SK-N-SH (cell line): Measurements from ENCODE around the gene GPX2. TPM values are rescaled to one million over a fixed set of nuclear protein-coding genes. Genes with fewer than 3 reads are reported as not detected.

ENCODE experiments used
- CTCF ChIA-PET: fragments of 300-600, 350-600 bp; formaldehyde crosslinking; extraction: SDS; loops from one replicate; lab custom pipeline; 2021; lab: Yijun Ruan, JAX
- POLR2A ChIA-PET: fragments of 350-600 bp; sonication (Branson Sonifier 250); formaldehyde crosslinking; extraction: SDS; loops from one replicate; lab custom pipeline; 2020; ENCODE audit warnings: antibody characterized with exemption, inconsistent platforms; lab: Yijun Ruan, JAX
- DNase-seq: peaks from one replicate; pipeline ENCODE4 v3.0.0; 2012
- H2AFZ ChIP-seq: fragments of 200-600 bp; sonication (generic); 2 replicates; pipeline ENCODE4 v1.8.1; 2016; ENCODE audit warnings: antibody characterized with exemption, mild to moderate bottlenecking, low read depth
- H3F3A ChIP-seq: fragments of 200-600 bp; sonication (generic); replicated peaks from 2 replicates; pipeline ENCODE3; 2016; ENCODE audit warnings: antibody characterized with exemption, mild to moderate bottlenecking; ENCODE audit not compliant: insufficient read depth
- H3K27ac ChIP-seq, 2 experiments: fragments of 200-500 bp in 1 of 2; fragments of 200-600 bp in 1 of 2; sonication (Bioruptor generic) in 1 of 2; sonication (generic), shearing (Covaris generic) in 1 of 2; 2 replicates each; pipeline versions ENCODE4 v1.5.1 to v1.6.1; 2014 to 2016; ENCODE audit warnings: low read depth in 2 of 2, inconsistent platforms in 1 of 2, low read length in 1 of 2, mild to moderate bottlenecking in 1 of 2, mixed read lengths in 1 of 2
- H3K27me3 ChIP-seq: fragments of 200-600 bp; sonication (generic), shearing (Covaris generic); 2 replicates; pipeline ENCODE4 v1.6.1; 2016; ENCODE audit warnings: mixed run types; ENCODE audit not compliant: insufficient read depth
- H3K36me3 ChIP-seq, 2 experiments: fragments of 200-500 bp in 1 of 2; fragments of 200-600 bp in 1 of 2; sonication (Bioruptor generic) in 1 of 2; sonication (generic) in 1 of 2; replicated peaks in 1 of 2; 2 replicates each; pipeline versions ENCODE3 to v1.5.1; 2014 to 2016; ENCODE audit warnings: low read length in 1 of 2, mild to moderate bottlenecking in 1 of 2; ENCODE audit not compliant: insufficient read depth in 2 of 2, control insufficient read depth in 1 of 2
- H3K4me1 ChIP-seq, 2 experiments: fragments of 200-500 bp in 1 of 2; fragments of 200-600 bp in 1 of 2; sonication (Bioruptor generic) in 1 of 2; sonication (generic), shearing (Covaris generic) in 1 of 2; 2 replicates each; pipeline versions ENCODE4 v1.5.1 to v1.6.1; 2014 to 2016; ENCODE audit warnings: low read depth in 1 of 2, low read length in 1 of 2, mixed run types in 1 of 2; ENCODE audit not compliant: insufficient read depth in 2 of 2, control insufficient read depth in 1 of 2
- H3K4me2 ChIP-seq: fragments of 200-600 bp; sonication (generic), shearing (Covaris generic); 2 replicates; pipeline ENCODE4 v1.6.1; 2017; ENCODE audit warnings: mixed run types
- H3K4me3 ChIP-seq, 2 experiments: fragments of 200-500 bp in 1 of 2; fragments of 200-600 bp in 1 of 2; sonication (Bioruptor generic) in 1 of 2; sonication (generic), shearing (Covaris generic) in 1 of 2; 2 replicates each; pipeline versions ENCODE4 v1.5.1 to v1.8.1; 2014 to 2016; ENCODE audit warnings: low read depth in 2 of 2, inconsistent platforms in 1 of 2, low read length in 1 of 2, mild to moderate bottlenecking in 1 of 2, mixed read lengths in 1 of 2, moderate library complexity in 1 of 2
- H3K79me2 ChIP-seq: fragments of 200-600 bp; sonication (generic); 2 replicates; pipeline ENCODE4 v1.8.1; 2017; ENCODE audit warnings: mild to moderate bottlenecking; ENCODE audit not compliant: insufficient read depth
- H3K9ac ChIP-seq: fragments of 200-600 bp; sonication (generic); 2 replicates; pipeline ENCODE4 v1.6.1; 2017; ENCODE audit warnings: mixed run types
- H3K9me2 ChIP-seq: fragments of 200-600 bp; sonication (generic); 2 replicates; pipeline ENCODE4 v1.6.1; 2017; ENCODE audit warnings: mixed run types
- H3K9me3 ChIP-seq: fragments of 200-600 bp; sonication (generic); 2 replicates; pipeline ENCODE4 v1.6.1; 2017; ENCODE audit warnings: mixed run types, mild to moderate bottlenecking, moderate library complexity
- H4K20me1 ChIP-seq: fragments of 200-600 bp; sonication (generic); 2 replicates; pipeline ENCODE4 v1.6.1; 2017; ENCODE audit warnings: mild to moderate bottlenecking, mixed run types; ENCODE audit not compliant: insufficient read depth
- CHD2 ChIP-seq: fragments of 150-350 bp; IDR thresholded peaks from 2 replicates; pipeline ENCODE4 v1.6.1; 2018; ENCODE audit warnings: low read length; ENCODE audit not compliant: partially characterized antibody
- ELF1 ChIP-seq: IDR thresholded peaks from 2 replicates; pipeline ENCODE4 v1.4.0; 2012
- EP300 ChIP-seq, 2 experiments: IDR thresholded peaks; 2 replicates each; pipeline versions ENCODE4 v1.4.0 to v1.6.1; 2012; ENCODE audit warnings: borderline replicate concordance in 1 of 2, low read depth in 1 of 2, low read length in 1 of 2
- EZH2phosphoT487 ChIP-seq: fragments of 200-600 bp; sonication (generic); IDR thresholded peaks from 2 replicates; pipeline ENCODE4 v1.6.1; 2017; ENCODE audit warnings: low read depth, mixed run types, mild to moderate bottlenecking, antibody characterized with exemption, moderate library complexity, borderline replicate concordance
- JUND ChIP-seq: IDR thresholded peaks from 2 replicates; pipeline ENCODE4 v1.4.0; 2012
- MEF2A ChIP-seq: IDR thresholded peaks from 2 replicates; pipeline ENCODE4 v1.4.0; 2012; ENCODE audit warnings: low read depth, borderline replicate concordance
- NFIC ChIP-seq: IDR thresholded peaks from 2 replicates; pipeline ENCODE4 v1.4.0; 2012; ENCODE audit warnings: borderline replicate concordance
- NRF1 ChIP-seq: IDR thresholded peaks from 2 replicates; pipeline ENCODE4 v1.6.1; 2012; ENCODE audit warnings: low read depth, mild to moderate bottlenecking, low read length
- POLR2AphosphoS5 ChIP-seq: IDR thresholded peaks from 2 replicates; pipeline ENCODE4 v1.6.1; 2012; ENCODE audit warnings: low read depth, low read length
- RAD21 ChIP-seq: IDR thresholded peaks from 2 replicates; pipeline ENCODE4 v1.6.1; 2012; ENCODE audit warnings: mild to moderate bottlenecking, low read length
- RCOR1 ChIP-seq: fragments of 150-350 bp; IDR thresholded peaks from 2 replicates; pipeline ENCODE4 v1.6.1; 2017; ENCODE audit warnings: antibody characterized with exemption, low read length
- RXRA ChIP-seq: IDR thresholded peaks from 2 replicates; pipeline ENCODE4 v1.4.0; 2012; ENCODE audit warnings: low read depth, mild to moderate bottlenecking, borderline replicate concordance
- SIN3A ChIP-seq: IDR thresholded peaks from 2 replicates; pipeline ENCODE4 v1.6.1; 2012; ENCODE audit warnings: low read depth, mild to moderate bottlenecking, low read length, moderate library complexity, borderline replicate concordance
- TCF12 ChIP-seq: IDR thresholded peaks from 2 replicates; pipeline ENCODE4 v1.4.0; 2012
- TEAD4 ChIP-seq: IDR thresholded peaks from 2 replicates; pipeline ENCODE4 v1.4.0; 2012; ENCODE audit warnings: mild to moderate bottlenecking, borderline replicate concordance; ENCODE audit not compliant: insufficient read depth
- YY1 ChIP-seq: IDR thresholded peaks from 2 replicates; pipeline ENCODE4 v1.4.0; 2012; ENCODE audit warnings: low read depth, mild to moderate bottlenecking
- whole genome bisulfite sequencing: methylation state at CpG from one replicate; pipeline ENCODE4 v1.1.6; 2017; ENCODE audit warnings: low lambda C conversion rate; 5-methylcytosine and 5-hydroxymethylcytosine counted together
- polyA plus RNA-seq, 3 experiments: library from polyadenylated mRNA; depleted of rRNA; stranded (reverse); fragments of >200 nt; gene quantifications; 2 replicates each; pipeline ENCODE4 v1.2.3, GENCODE V29; 2012
- TF ChIP-seq, protein P1 (sequence below): fragments of 150-350 bp; IDR thresholded peaks from 2 replicates; pipeline ENCODE4 v1.6.1; 2016; ENCODE audit warnings: mild to moderate bottlenecking, low read depth, low read length
- TF ChIP-seq, protein P2 (sequence below): fragments of 200-600 bp; sonication (generic); IDR thresholded peaks from 2 replicates; pipeline ENCODE4 v1.6.1; 2017; ENCODE audit warnings: antibody characterized with exemption, mild to moderate bottlenecking, moderate library complexity

GPX2 gene
- polyA plus RNA-seq, 1 of the 3 experiments (the other 2 are of a cell fraction), result not detected

DNA sequence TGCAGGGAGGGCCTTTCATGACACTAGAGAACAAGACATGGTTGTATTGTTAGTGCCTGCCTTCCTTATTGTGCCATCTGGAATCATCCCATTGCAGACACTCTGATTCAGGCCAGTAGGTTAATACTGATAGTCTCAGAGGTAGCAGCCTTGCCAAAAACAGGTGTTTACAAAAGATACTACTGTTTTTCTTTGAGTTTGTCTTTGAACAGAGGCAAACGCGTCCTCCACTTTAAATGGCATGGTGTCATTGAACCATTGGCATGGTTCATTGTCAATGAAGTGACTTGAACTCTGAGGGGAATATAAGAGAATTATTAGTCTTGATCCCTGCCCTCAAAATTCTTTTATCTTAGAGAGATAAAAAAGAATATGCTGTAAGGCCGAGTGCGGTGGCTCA, 48.4 kb upstream of the GPX2 start:
- Histone ChIP-seq H4K20me1 (no peaks in the 10 kb centered on the region), H3K4me1 (peaks cover 4 to 8% of the 10 kb centered on the region in 2 experiments; a peak in 3 of 4 replicates), H3K9ac (no peak overlapping the region), H3K9me3 (no peaks in the 10 kb centered on the region), H3K27ac (no peak overlapping the region), H3K79me2 (peaks cover 51% of the 10 kb centered on the region), H3K4me2 (no peak overlapping the region), H3K36me3 (no peaks in the 10 kb centered on the region), H2AFZ (no peak overlapping the region), H3K27me3 (no peaks in the 10 kb centered on the region), H3F3A (no peaks in the 10 kb centered on the region)
- WGBS, result 99% methylated on average over 4 of the region's 4 CpGs
- ChIA-PET POLR2A (no interaction called here), CTCF (interaction anchor here (1.7 kb wide), 1 partner anchor 29 kb away, joined by 5 read pairs; no protein-coding TSS in a partner anchor)
- no peak for TF ChIP-seq SIN3A
- TF ChIP-seq TCF12, result no peak
- no peak for TF ChIP-seq EZH2phosphoT487
- no peak for TF ChIP-seq NRF1
- no peak for TF ChIP-seq TEAD4
- no peak for TF ChIP-seq NFIC
- no peak for TF ChIP-seq CHD2
- TF ChIP-seq RCOR1, result no peak
- no peak for TF ChIP-seq POLR2AphosphoS5
- TF ChIP-seq JUND, result no peak
- TF ChIP-seq RXRA, result no peak
- TF ChIP-seq RAD21, result no peak
- TF ChIP-seq, protein P1, sequence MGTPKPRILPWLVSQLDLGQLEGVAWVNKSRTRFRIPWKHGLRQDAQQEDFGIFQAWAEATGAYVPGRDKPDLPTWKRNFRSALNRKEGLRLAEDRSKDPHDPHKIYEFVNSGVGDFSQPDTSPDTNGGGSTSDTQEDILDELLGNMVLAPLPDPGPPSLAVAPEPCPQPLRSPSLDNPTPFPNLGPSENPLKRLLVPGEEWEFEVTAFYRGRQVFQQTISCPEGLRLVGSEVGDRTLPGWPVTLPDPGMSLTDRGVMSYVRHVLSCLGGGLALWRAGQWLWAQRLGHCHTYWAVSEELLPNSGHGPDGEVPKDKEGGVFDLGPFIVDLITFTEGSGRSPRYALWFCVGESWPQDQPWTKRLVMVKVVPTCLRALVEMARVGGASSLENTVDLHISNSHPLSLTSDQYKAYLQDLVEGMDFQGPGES, result no peak
- no peak for TF ChIP-seq ELF1
- no peak for TF ChIP-seq MEF2A
- TF ChIP-seq, all 33 proteins: peak for 0
- DNase-seq, result no peak
- no peaks in the 10 kb centered on the region for H3K9me2 ChIP-seq
- H3K4me3 ChIP-seq, result no peak overlapping the region

DNA sequence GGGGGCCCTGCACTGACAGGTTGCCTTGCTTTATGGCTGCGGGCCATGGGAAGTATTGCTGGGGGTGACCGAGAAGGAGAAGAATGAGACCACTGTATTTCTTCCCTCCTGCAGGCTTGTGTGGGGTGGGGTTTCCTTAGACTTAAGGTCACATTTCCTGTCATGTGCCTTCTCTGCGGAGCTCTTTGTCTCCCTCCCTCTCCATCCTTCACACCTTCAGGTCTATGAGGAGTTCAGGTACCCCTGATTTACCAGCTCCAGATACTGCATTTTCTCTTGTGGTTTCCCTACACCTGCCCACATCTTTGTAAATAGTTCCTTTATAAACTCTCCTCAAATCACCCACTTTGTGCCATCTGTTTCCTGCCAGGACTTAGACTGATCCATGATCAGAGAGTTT, 47.8 kb upstream of the GPX2 start:
- Histone ChIP-seq H3F3A (no peaks in the 10 kb centered on the region), H3K79me2 (peaks cover 48% of the 10 kb centered on the region), H3K9me2 (no peaks in the 10 kb centered on the region), H3K36me3 (no peaks in the 10 kb centered on the region), H3K4me1 (peaks cover 4 to 8% of the 10 kb centered on the region in 2 experiments; a peak in 3 of 4 replicates), H3K27me3 (no peaks in the 10 kb centered on the region), H3K27ac (no peak overlapping the region), H4K20me1 (no peaks in the 10 kb centered on the region), H3K9ac (no peak overlapping the region), H3K4me3 (no peak overlapping the region), H3K4me2 (no peak overlapping the region), H2AFZ (no peak overlapping the region), H3K9me3 (no peaks in the 10 kb centered on the region)
- CTCF ChIA-PET, result interaction anchor here (1.7 kb wide), 1 partner anchor 30 kb away, joined by 5 read pairs; no protein-coding TSS in a partner anchor
- TF ChIP-seq YY1 (no peak), EP300 (IDR thresholded peaks at IDR 0.05; ENCODE audit: borderline replicate concordance in 1 of 2, low read depth in 1 of 2, low read length in 1 of 2) (no peak), RCOR1 (no peak), TCF12 (no peak)
- TF ChIP-seq, protein P2, sequence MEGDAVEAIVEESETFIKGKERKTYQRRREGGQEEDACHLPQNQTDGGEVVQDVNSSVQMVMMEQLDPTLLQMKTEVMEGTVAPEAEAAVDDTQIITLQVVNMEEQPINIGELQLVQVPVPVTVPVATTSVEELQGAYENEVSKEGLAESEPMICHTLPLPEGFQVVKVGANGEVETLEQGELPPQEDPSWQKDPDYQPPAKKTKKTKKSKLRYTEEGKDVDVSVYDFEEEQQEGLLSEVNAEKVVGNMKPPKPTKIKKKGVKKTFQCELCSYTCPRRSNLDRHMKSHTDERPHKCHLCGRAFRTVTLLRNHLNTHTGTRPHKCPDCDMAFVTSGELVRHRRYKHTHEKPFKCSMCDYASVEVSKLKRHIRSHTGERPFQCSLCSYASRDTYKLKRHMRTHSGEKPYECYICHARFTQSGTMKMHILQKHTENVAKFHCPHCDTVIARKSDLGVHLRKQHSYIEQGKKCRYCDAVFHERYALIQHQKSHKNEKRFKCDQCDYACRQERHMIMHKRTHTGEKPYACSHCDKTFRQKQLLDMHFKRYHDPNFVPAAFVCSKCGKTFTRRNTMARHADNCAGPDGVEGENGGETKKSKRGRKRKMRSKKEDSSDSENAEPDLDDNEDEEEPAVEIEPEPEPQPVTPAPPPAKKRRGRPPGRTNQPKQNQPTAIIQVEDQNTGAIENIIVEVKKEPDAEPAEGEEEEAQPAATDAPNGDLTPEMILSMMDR, result no peak
- POLR2A ChIA-PET, result no interaction called here
- WGBS, result 99% methylated on average over 3 of the region's 3 CpGs
- DNase-seq, result no peak
